Activated naive CD8-positive, alpha-beta T cell treated with anti-CD3 and anti-CD28 coated beads for 36 hours (primary cell): Measurements from ENCODE around the gene CARD9. TPM values are rescaled to one million over a fixed set of nuclear protein-coding genes. Genes with fewer than 3 reads are reported as not detected.
"Not testable (repeated sequence)": the region's sequence is repeated elsewhere in the genome, so short reads cannot be mapped to it uniquely, and the experiment has no call there.

Source experiments
- DNase-seq: peaks from one replicate; pipeline ENCODE4 v3.0.0; 2021
- H3K27ac Mint-ChIP-seq: one replicate; pipeline ENCODE4 v1.8.0; 2022; ENCODE audit warnings: mild to moderate bottlenecking, moderate library complexity, mixed read lengths
- H3K27me3 Mint-ChIP-seq: one replicate; pipeline ENCODE4 v1.8.0; 2022; ENCODE audit warnings: mild to moderate bottlenecking, mixed read lengths
- H3K36me3 Mint-ChIP-seq: one replicate; pipeline ENCODE4 v1.8.0; 2021; ENCODE audit warnings: mild to moderate bottlenecking, mixed read lengths
- H3K4me1 Mint-ChIP-seq: one replicate; pipeline ENCODE4 v1.8.0; 2021; ENCODE audit warnings: mixed read lengths
- H3K4me3 Mint-ChIP-seq: one replicate; pipeline ENCODE4 v1.8.0; 2022; ENCODE audit warnings: mild to moderate bottlenecking, moderate library complexity, mixed read lengths
- H3K9me3 Mint-ChIP-seq: one replicate; pipeline ENCODE4 v1.8.0; 2022; ENCODE audit warnings: mixed read lengths
- total RNA-seq, 2 experiments: library from RNA; stranded (reverse); gene quantifications; one replicate each; pipeline ENCODE4 v1.2.3, GENCODE V29; 2021

The CARD9 gene
- total RNA-seq, 2 experiments from 2014 or later: 1.5 to 1.8 TPM

- Mint-ChIP-seq H3K4me3 (no peak overlapping the region), H3K27ac (no peak overlapping the region), H3K9me3 (no peaks in the 10 kb centered on the region), H3K36me3 (no peaks in the 10 kb centered on the region), H3K27me3 (no peaks in the 10 kb centered on the region), H3K4me1 (no peaks in the 10 kb centered on the region)
- DNase-seq: no peak
Measured at GRCh38 chr9:136353757-136354488, 19.5 kb downstream of the CARD9 start.

DNA sequence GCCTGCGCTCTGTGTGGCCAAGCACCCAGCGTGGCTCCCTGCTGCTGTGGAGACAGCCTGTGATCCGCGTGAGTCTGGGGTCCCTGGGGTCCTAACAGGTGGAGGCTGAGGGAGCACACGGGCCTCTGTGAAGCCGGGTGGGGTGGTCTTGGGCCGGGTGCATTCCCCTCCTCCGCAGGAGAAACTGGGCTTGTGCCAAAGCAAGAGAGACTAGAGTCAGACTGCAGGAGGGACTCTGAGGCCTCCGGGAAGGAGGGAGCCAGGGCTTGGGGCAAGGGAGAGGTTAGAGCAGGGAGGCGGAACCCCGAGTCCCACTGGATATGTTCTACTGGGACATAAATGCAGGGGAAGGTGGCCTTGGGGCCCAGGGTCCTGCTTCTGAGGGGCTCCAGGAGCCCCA is 20.4 kb downstream of the CARD9 start:
- no peak for DNase-seq
- no peaks in the 10 kb centered on the region for H3K9me3 Mint-ChIP-seq
- no peak overlapping the region for H3K27ac Mint-ChIP-seq
- no peaks in the 10 kb centered on the region for H3K36me3 Mint-ChIP-seq
- H3K4me1 Mint-ChIP-seq: no peaks in the 10 kb centered on the region
- H3K27me3 Mint-ChIP-seq: no peaks in the 10 kb centered on the region
- no peak overlapping the region for H3K4me3 Mint-ChIP-seq

GRCh38 chr9:136352682-136353081 is 20.8 kb downstream of the CARD9 start:
- H3K27ac Mint-ChIP-seq: no peak overlapping the region
- no peaks in the 10 kb centered on the region for H3K27me3 Mint-ChIP-seq
- no peak for DNase-seq
- no peaks in the 10 kb centered on the region for H3K4me1 Mint-ChIP-seq
- H3K36me3 Mint-ChIP-seq: no peaks in the 10 kb centered on the region
- no peaks in the 10 kb centered on the region for H3K9me3 Mint-ChIP-seq
- peak overlapping the region; percentile 51 for H3K4me3 Mint-ChIP-seq

DNA sequence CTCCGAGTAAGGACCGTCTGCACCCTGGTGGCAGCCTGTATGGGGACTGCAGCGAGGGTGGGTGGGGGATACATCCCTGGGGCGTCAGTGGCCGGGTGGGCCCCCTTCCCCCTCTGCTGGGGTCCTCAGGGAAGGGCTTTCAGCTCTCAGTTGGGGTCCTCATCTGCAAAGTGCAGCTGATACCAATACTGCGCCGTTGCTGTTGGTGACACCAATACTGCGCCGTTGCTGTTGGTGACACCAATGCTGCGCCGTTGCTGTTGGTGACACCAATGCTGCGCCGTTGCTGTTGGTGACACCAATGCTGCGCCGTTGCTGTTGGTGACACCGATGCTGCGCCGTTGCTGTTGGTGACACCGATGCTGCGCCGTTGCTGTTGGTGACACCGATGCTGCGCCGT is 21.6 kb downstream of the CARD9 start:
- not testable (repeated sequence) for H3K4me3 Mint-ChIP-seq, H3K27ac Mint-ChIP-seq, H3K9me3 Mint-ChIP-seq, H3K27me3 Mint-ChIP-seq, H3K36me3 Mint-ChIP-seq, H3K4me1 Mint-ChIP-seq, DNase-seq

GRCh38 chr9:136351252-136351800 is 22.1 kb downstream of the CARD9 start:
- Mint-ChIP-seq H3K27ac (no peak overlapping the region), H3K27me3 (no peaks in the 10 kb centered on the region), H3K9me3 (no peaks in the 10 kb centered on the region), H3K4me1 (no peaks in the 10 kb centered on the region), H3K4me3 (no peak overlapping the region), H3K36me3 (no peaks in the 10 kb centered on the region)
- no peak for DNase-seq

DNA sequence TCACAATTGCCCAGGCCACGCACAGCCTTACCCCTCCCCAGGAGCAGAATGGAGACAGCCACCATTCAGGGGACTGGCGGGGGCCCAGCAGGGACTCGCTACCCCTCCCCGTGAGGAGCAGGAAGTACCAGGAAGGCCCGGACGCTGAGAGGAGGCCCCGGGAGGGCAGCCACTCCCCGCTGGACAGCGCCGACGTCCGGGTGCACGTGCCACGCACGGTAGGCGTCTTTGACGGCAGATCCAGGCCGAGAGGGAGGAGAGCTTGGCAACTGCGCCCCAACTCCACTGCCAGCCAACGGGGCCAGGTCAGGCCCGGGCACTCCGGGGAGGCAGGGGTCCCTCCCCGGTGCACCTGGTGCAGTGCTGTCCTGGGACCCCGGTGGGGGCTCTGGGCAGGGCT is 23.9 kb downstream of the CARD9 start:
- Mint-ChIP-seq H3K36me3 (no peaks in the 10 kb centered on the region), H3K4me3 (no peak overlapping the region), H3K27ac (no peak overlapping the region), H3K9me3 (no peaks in the 10 kb centered on the region), H3K27me3 (no peaks in the 10 kb centered on the region), H3K4me1 (no peaks in the 10 kb centered on the region)
- no peak for DNase-seq

- DNase-seq: no peak
- Mint-ChIP-seq H3K27me3 (no peaks in the 10 kb centered on the region), H3K36me3 (no peaks in the 10 kb centered on the region), H3K27ac (no peak overlapping the region), H3K9me3 (no peaks in the 10 kb centered on the region), H3K4me1 (no peaks in the 10 kb centered on the region), H3K4me3 (no peak overlapping the region)
Measured at GRCh38 chr9:136348691-136349090, 24.8 kb downstream of the CARD9 start.

- Mint-ChIP-seq H3K27me3 (no peaks in the 10 kb centered on the region), H3K4me1 (no peaks in the 10 kb centered on the region), H3K4me3 (no peak overlapping the region), H3K27ac (no peak overlapping the region), H3K9me3 (no peaks in the 10 kb centered on the region), H3K36me3 (no peaks in the 10 kb centered on the region)
- DNase-seq: no peak
Measured at GRCh38 chr9:136347472-136348256, 25.8 kb downstream of the CARD9 start.

- no peak overlapping the region for H3K4me3 Mint-ChIP-seq
- no peaks in the 10 kb centered on the region for H3K36me3 Mint-ChIP-seq
- H3K27ac Mint-ChIP-seq: no peak overlapping the region
- no peak for DNase-seq
- no peaks in the 10 kb centered on the region for H3K27me3 Mint-ChIP-seq
- H3K9me3 Mint-ChIP-seq: no peaks in the 10 kb centered on the region
- no peaks in the 10 kb centered on the region for H3K4me1 Mint-ChIP-seq
Measured at GRCh38 chr9:136346927-136347465, 26.5 kb downstream of the CARD9 start.

DNA sequence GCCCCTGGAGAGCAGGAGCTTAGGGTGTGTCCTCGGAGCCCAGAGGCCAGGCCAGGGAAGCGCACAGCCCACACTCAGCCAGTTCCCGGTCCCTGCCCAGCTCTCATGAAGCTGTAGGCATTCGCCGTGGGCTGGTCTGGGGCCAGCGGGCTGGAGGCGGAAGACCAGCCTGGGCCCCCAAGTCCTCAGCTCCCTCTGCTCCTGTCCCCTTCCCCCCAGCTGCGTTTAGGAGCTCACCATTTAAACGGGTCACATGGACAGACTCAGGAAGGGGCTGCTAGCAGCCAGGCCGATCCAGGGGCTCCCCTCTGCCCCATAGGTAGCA is 27.4 kb downstream of the CARD9 start:
- no peaks in the 10 kb centered on the region for H3K36me3 Mint-ChIP-seq
- no peaks in the 10 kb centered on the region for H3K27me3 Mint-ChIP-seq

GRCh38 chr9:136345281-136346156 is 27.9 kb downstream of the CARD9 start:
- DNase-seq: no peak
- Mint-ChIP-seq H3K27ac (no peak overlapping the region), H3K4me3 (no peak overlapping the region), H3K9me3 (no peaks in the 10 kb centered on the region), H3K36me3 (no peaks in the 10 kb centered on the region), H3K27me3 (no peaks in the 10 kb centered on the region), H3K4me1 (no peaks in the 10 kb centered on the region)

More for the DNA sequence above, 27.4 kb downstream of the CARD9 start:
- Mint-ChIP-seq H3K27ac (no peak overlapping the region), H3K4me3 (no peak overlapping the region), H3K9me3 (no peaks in the 10 kb centered on the region), H3K4me1 (no peaks in the 10 kb centered on the region)
- no peak for DNase-seq

DNA sequence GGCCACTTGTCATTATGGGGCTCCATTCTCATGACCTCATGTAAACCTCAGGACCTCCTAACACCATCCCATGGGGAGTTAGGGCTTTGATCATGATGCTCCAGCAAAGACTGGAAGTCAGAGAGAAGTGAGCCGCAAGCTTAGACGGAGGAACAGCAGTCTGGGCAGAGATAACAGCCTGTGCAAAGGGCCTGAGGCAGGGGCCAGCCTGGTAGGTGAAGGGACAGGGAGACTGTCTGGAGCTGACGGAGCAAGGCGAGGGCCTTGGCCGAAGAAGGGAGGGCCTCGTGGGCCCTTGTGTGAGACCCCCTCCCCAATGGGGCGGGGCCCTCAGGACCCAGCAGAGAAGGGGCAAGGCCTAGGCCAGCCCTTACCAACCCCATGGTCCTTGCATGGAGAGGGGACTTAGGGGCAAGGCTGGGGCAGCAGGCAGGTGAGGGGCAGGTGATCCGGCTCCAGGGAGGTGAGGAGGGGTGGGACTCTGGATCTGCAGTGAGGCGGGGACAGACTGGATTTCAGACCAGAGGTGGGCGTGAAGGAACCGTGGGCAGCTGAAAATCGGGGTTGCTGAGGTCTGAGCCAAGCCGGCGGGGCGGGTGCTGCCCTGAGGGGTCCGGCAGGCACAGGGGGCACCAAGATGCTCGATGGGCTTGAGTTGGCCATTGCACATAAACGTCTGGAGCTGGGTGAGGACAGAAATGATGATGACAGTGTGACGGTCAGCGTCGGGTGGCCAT is 28.8 kb downstream of the CARD9 start:
- Mint-ChIP-seq H3K4me1 (no peaks in the 10 kb centered on the region), H3K4me3 (no peak overlapping the region), H3K36me3 (no peaks in the 10 kb centered on the region), H3K27me3 (no peaks in the 10 kb centered on the region), H3K9me3 (no peaks in the 10 kb centered on the region), H3K27ac (no peak overlapping the region)
- DNase-seq: no peak

DNA sequence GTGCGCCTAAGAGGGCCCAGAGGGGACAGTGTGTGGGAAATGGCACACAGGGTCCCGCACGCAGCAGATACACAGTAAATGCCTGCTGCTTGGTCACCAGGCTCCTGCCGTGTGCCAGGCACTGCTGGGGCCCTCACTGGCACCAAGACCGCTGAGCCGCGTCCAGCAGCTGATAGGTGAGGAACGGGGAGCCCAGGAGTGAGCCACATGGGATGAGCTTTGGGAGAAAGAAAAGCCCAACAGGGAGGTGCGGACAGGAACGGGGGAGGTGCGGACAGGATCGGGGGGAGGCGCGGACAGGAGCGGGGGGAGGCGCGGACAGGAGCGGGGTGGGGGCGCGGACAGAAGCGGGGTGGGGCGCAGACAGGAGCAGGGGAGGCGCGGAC is 29.6 kb downstream of the CARD9 start:
- Mint-ChIP-seq H3K27ac (no peak overlapping the region), H3K27me3 (no peaks in the 10 kb centered on the region), H3K4me3 (no peak overlapping the region), H3K4me1 (no peaks in the 10 kb centered on the region), H3K9me3 (no peaks in the 10 kb centered on the region), H3K36me3 (no peaks in the 10 kb centered on the region)
- no peak for DNase-seq

DNA sequence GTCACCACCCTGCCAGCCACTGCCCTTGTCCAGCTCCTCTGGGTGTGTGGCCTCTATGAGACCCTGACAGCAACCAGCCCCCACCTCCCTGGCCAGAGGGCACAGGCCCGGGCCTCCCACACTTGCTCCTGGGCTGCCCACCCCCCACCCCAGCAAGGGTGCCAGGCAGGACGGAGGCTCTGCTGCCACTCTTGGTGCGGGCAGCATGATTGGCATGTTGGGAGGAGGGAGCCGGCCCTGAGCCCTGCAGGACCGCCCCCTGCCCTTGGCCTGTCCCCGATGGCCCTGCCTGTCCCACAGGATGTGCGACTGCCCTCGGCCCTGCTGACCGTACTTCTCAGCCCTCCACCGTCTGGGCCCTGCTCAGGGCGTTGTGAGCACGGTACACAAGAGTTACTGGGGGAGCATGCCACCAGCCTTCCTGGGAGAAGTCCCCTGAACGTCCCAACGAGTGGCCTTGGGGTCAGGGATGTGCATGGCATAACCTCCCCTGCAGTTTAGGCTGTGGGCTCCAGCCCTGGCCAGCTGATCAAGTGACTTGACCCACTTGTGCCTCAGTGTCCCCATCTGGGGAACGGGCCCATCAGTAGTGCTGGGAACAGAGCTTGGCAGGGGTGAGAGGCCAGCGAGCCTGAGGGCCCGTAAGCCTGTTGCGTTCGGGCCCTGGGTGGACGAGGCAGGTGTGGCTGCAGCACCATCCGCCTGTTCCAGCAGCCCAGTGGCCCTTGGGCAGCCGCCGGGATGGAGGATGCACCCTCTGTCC is 30.2 kb downstream of the CARD9 start:
- H3K4me1 Mint-ChIP-seq: no peaks in the 10 kb centered on the region
- no peak for DNase-seq
- no peaks in the 10 kb centered on the region for H3K9me3 Mint-ChIP-seq

More for the DNA sequence above, 30.2 kb downstream of the CARD9 start:
- Mint-ChIP-seq H3K27ac (no peak overlapping the region), H3K4me3 (no peak overlapping the region), H3K27me3 (no peaks in the 10 kb centered on the region), H3K36me3 (no peaks in the 10 kb centered on the region)
